Activated CD8-positive, alpha-beta memory T cell treated with anti-CD3 and anti-CD28 coated beads for 36 hours (primary cell): ENCODE measurements around the gene GSC2. TPM values are rescaled to one million over a fixed set of nuclear protein-coding genes. Genes with fewer than 3 reads are reported as not detected.

Experiments used
- CTCF ChIA-PET: fragments of 350-600 bp; sonication (Branson Sonifier 250); formaldehyde crosslinking; loops from one replicate; lab custom pipeline; 2021; ENCODE audit warnings: antibody characterized with exemption; lab: Charles Lee
- POLR2A ChIA-PET: fragments of 350-600 bp; sonication (Branson Sonifier 250); formaldehyde crosslinking; loops from one replicate; lab custom pipeline; 2021; ENCODE audit warnings: antibody characterized with exemption; lab: Charles Lee
- total RNA-seq, 2 experiments: library from RNA; stranded (reverse); gene quantifications; one replicate each; pipeline ENCODE4 v1.2.3, GENCODE V29; 2021

Gene GSC2
- total RNA-seq, 2 experiments from 2014 or later: not detected

- ChIA-PET CTCF (no interaction called here), POLR2A (no interaction called here)
Measured at GRCh38 chr22:19127329-19128008, 22.6 kb downstream of the GSC2 start.

- CTCF ChIA-PET: no interaction called here
- POLR2A ChIA-PET: no interaction called here
Measured at GRCh38 chr22:19126309-19127273, 23.5 kb downstream of the GSC2 start.

GRCh38 chr22:19125474-19126308, 24.4 kb downstream of the GSC2 start:
- CTCF ChIA-PET: no interaction called here

GRCh38 chr22:19125011-19125410, 25.1 kb downstream of the GSC2 start:
- ChIA-PET CTCF (no interaction called here), POLR2A (no interaction called here)

More at GRCh38 chr22:19125474-19126308, 24.4 kb downstream of the GSC2 start:
- POLR2A ChIA-PET: no interaction called here

- CTCF ChIA-PET: no interaction called here
- POLR2A ChIA-PET: no interaction called here
Measured at GRCh38 chr22:19124377-19124776, 25.7 kb downstream of the GSC2 start.

- CTCF ChIA-PET: interaction anchor here (1.0 kb wide), 1 partner anchor 21 kb away, joined by 3 read pairs; the partner anchor contains the start of gene ESS2
- POLR2A ChIA-PET: no interaction called here
Measured at GRCh38 chr22:19123936-19124335, 26.2 kb downstream of the GSC2 start.

GRCh38 chr22:19122752-19123492, 27.2 kb downstream of the GSC2 start:
- POLR2A ChIA-PET: interaction anchor here (0.6 to 1.8 kb wide), 5 partner anchors 11 to 50 kb away, joined by 3 to 6 read pairs (median 5); partner anchors contain the start of gene ESS2
- CTCF ChIA-PET: interaction anchor here (1.0 to 1.6 kb wide), 2 partner anchors 22 to 165 kb away, joined by 3 read pairs; partner anchors contain the start of gene ESS2

GRCh38 chr22:19122143-19122751, 27.8 kb downstream of the GSC2 start, which contains the start of gene DGCR2:
TSS of gene DGCR2 (minus strand) at chr22:19122412. CDS start at chr22:19122206, 206 bp downstream.
- POLR2A ChIA-PET: interaction anchor here (0.6 to 1.8 kb wide), 5 partner anchors 10 to 51 kb away, joined by 3 to 6 read pairs (median 5); partner anchors contain the start of gene ESS2
- CTCF ChIA-PET: interaction anchor here (1.6 kb wide), 1 partner anchor 166 kb away, joined by 3 read pairs; no protein-coding TSS in a partner anchor

GRCh38 chr22:19121631-19122142, 28.4 kb downstream of the GSC2 start:
- POLR2A ChIA-PET: interaction anchor here (0.8 to 1.8 kb wide), 3 partner anchors 11 to 56 kb away, joined by 3 to 5 read pairs (median 4); no protein-coding TSS in a partner anchor

GRCh38 chr22:19120829-19121630, 29.1 kb downstream of the GSC2 start:
- ChIA-PET POLR2A (interaction anchor here (0.6 to 1.8 kb wide), 3 partner anchors 10 to 55 kb away, joined by 3 to 5 read pairs (median 5); no protein-coding TSS in a partner anchor), CTCF (interaction anchor here (1.6 kb wide), 1 partner anchor 167 kb away, joined by 3 read pairs; no protein-coding TSS in a partner anchor)

More at GRCh38 chr22:19121631-19122142, 28.4 kb downstream of the GSC2 start:
- CTCF ChIA-PET: interaction anchor here (1.6 kb wide), 1 partner anchor 167 kb away, joined by 3 read pairs; no protein-coding TSS in a partner anchor

- CTCF ChIA-PET: no interaction called here
- POLR2A ChIA-PET: interaction anchor here (1.6 kb wide), 1 partner anchor 25 kb away, joined by 5 read pairs; the partner anchor contains the start of gene ESS2
Measured at GRCh38 chr22:19119949-19120348, 30.1 kb downstream of the GSC2 start.

- CTCF ChIA-PET: interaction anchor here (0.5 kb wide), 1 partner anchor 272 kb away, joined by 4 read pairs; no protein-coding TSS in a partner anchor
- POLR2A ChIA-PET: interaction anchor here (0.6 to 1.6 kb wide), 3 partner anchors 25 to 480 kb away, joined by 5 to 11 read pairs (median 7); partner anchors contain the start of gene ESS2
Measured at GRCh38 chr22:19118329-19118880, 31.7 kb downstream of the GSC2 start.

GRCh38 chr22:19117111-19117512, 33.0 kb downstream of the GSC2 start:
- CTCF ChIA-PET: no interaction called here
- POLR2A ChIA-PET: no interaction called here

GRCh38 chr22:19115628-19116027, 34.5 kb downstream of the GSC2 start:
- ChIA-PET POLR2A (interaction anchor here (0.5 kb wide), 1 partner anchor 28 kb away, joined by 3 read pairs; no protein-coding TSS in a partner anchor), CTCF (no interaction called here)

- POLR2A ChIA-PET: interaction anchor here (0.5 to 0.6 kb wide), 2 partner anchors 29 kb away, joined by 3 read pairs; no protein-coding TSS in a partner anchor
Measured at GRCh38 chr22:19114984-19115552, 35.0 kb downstream of the GSC2 start.

More at GRCh38 chr22:19114984-19115552, 35.0 kb downstream of the GSC2 start:
- CTCF ChIA-PET: no interaction called here
